ENCODE data around the gene CD53. TPM values are rescaled to one million over a fixed set of nuclear protein-coding genes. Genes with fewer than 3 reads are reported as not detected.

Gene CD53
- total and polyA plus RNA-seq, 9 of the 15 experiments (the other 6 are each of a cell fraction or from before 2014, with no cell fraction given): 63.5 to 220 (median 131) TPM

GRCh38 chr1:110857964-110858948 is 14.7 kb upstream of the CD53 start (continued):
- TF ChIP-seq CREB3L1 (IDR thresholded peaks at IDR 0.05; ENCODE audit: borderline replicate concordance, low read depth) (no peak), GTF2F1 (IDR thresholded peaks at IDR 0.05; ENCODE audit: low read depth, low read length) (no peak), PTTG1 (tag; IDR thresholded peaks at IDR 0.05; ENCODE audit: low read depth) (no peak), ZSCAN29 (IDR thresholded peaks at IDR 0.05) (no peak), CREM (IDR thresholded peaks at IDR 0.05; ENCODE audit: low read depth) (0 out of 2 replicates have a peak, but pooled peaks have one; percentile 7), KAT2B (IDR thresholded peaks at IDR 0.05; ENCODE audit: low read depth, low read length) (no peak), DNMT1 (IDR thresholded peaks at IDR 0.05) (no peak), NRF1 (conservative IDR thresholded peaks at IDR 0.05 in 1 of 2, IDR thresholded peaks at IDR 0.05 in 1 of 2) (no peak), PHTF2 (CRISPR knock-in tag; IDR thresholded peaks at IDR 0.05) (no peak), SMAD3 (CRISPR knock-in tag; conservative IDR thresholded peaks at IDR 0.05) (no peak), USF2 (CRISPR knock-in tag; IDR thresholded peaks at IDR 0.05) (no peak), KAT7 (CRISPR knock-in tag; IDR thresholded peaks at IDR 0.05; ENCODE audit: borderline replicate concordance) (no peak), JUND (IDR thresholded peaks at IDR 0.05; ENCODE audit: borderline replicate concordance, low read depth, low read length) (no peak), JUND (tag; IDR thresholded peaks at IDR 0.05; ENCODE audit: borderline replicate concordance, low read depth, low read length) (peak; percentile 45; the same call in 2 of the 3 replicates), ID3 (CRISPR knock-in tag; IDR thresholded peaks at IDR 0.05) (no peak), ID3 (tag; IDR thresholded peaks at IDR 0.05) (no peak), MAFG (tag; conservative IDR thresholded peaks at IDR 0.05) (0 out of 2 replicates have a peak, but pooled peaks have one; percentile 8), POLR2G (IDR thresholded peaks at IDR 0.05; ENCODE audit: low read depth, low read length) (no peak), ZFP1 (CRISPR knock-in tag; IDR thresholded peaks at IDR 0.05) (no peak), ZNF79 (CRISPR knock-in tag; IDR thresholded peaks at IDR 0.05; ENCODE audit: low read depth) (no peak)

Measured in K562 (cell line).